ENCODE results near the gene C6orf62. TPM values are rescaled to one million over a fixed set of nuclear protein-coding genes. Genes with fewer than 3 reads are reported as not detected.

The C6orf62 gene
- total and polyA plus RNA-seq, 2 of the 4 experiments (the other 2 are of a cell fraction): 47.5 to 50.7 TPM

DNA sequence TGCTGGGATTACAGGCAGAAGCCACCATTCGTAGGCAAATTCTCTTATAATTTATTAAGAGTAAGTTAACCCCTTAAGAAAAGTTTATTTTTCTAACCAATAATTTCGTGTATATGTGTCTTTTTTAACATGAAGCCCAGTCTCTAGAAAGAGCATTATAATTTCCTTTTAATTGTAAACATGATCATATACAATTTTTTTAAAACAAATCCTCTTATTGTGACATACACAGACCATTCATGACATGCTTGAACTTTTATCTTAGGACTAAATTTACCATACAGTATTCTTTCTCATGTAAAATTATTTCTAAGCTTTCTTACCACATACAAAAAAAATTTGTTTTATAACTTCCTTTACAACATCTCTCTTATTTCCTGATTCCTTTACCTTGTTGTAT lies 45.3 kb downstream of the C6orf62 start:
- H3K36me3 ChIP-seq (ENCODE audit: control insufficient read depth, insufficient read depth, low read length): no peaks in the 10 kb centered on the region
- ATAC-seq (ENCODE audit: low read depth) (no peak), DNase-seq (no peak)
- ChIA-PET POLR2A (ENCODE audit: unreplicated experiment) (no interaction called here), CTCF (no interaction called here)
- H3K27ac ChIP-seq (ENCODE audit: insufficient read depth, low read length): no peak overlapping the region
- no TSS peak for BruUV-seq (replicated peaks)
- H4K8ac ChIP-seq (ENCODE audit: low read depth in 2 of 2, low read length in 2 of 2): no peak overlapping the region
- H2AFZ ChIP-seq (replicated peaks; ENCODE audit: low read length, poor library complexity): no peak overlapping the region
- H4K5ac ChIP-seq (ENCODE audit: low read depth, low read length): no peak overlapping the region
- no peak overlapping the region for H2AK5ac ChIP-seq (ENCODE audit: low read depth, low read length)
- WGBS, 2 experiments (ENCODE audit: extremely low coverage in 2 of 2, insufficient read length in 1 of 2): no CpG with 5 or more reads among the region's 2 CpGs
- no peak overlapping the region for H3K9ac ChIP-seq (ENCODE audit: low read depth, low read length)
- H2BK120ac ChIP-seq (ENCODE audit: low read depth, low read length): no peak overlapping the region
- no peaks in the 10 kb centered on the region for H4K20me1 ChIP-seq (ENCODE audit: insufficient read depth, low read length)
- H2AK9ac ChIP-seq (replicated peaks; ENCODE audit: low read depth, low read length, poor library complexity): no peak overlapping the region
- no peak overlapping the region for H4K91ac ChIP-seq (ENCODE audit: insufficient read depth, low read depth, low read length)
- in situ Hi-C loops (cut with MboI; ENCODE audit: low sequenced_read_pairs): no loop called here
- TF ChIP-seq FOS (IDR thresholded peaks at IDR 0.05; ENCODE audit: low read depth, low read length): no peak
- no peak for TF ChIP-seq BHLHE40 (IDR thresholded peaks at IDR 0.05; ENCODE audit: low read depth, low read length)
- TF ChIP-seq, protein P1, sequence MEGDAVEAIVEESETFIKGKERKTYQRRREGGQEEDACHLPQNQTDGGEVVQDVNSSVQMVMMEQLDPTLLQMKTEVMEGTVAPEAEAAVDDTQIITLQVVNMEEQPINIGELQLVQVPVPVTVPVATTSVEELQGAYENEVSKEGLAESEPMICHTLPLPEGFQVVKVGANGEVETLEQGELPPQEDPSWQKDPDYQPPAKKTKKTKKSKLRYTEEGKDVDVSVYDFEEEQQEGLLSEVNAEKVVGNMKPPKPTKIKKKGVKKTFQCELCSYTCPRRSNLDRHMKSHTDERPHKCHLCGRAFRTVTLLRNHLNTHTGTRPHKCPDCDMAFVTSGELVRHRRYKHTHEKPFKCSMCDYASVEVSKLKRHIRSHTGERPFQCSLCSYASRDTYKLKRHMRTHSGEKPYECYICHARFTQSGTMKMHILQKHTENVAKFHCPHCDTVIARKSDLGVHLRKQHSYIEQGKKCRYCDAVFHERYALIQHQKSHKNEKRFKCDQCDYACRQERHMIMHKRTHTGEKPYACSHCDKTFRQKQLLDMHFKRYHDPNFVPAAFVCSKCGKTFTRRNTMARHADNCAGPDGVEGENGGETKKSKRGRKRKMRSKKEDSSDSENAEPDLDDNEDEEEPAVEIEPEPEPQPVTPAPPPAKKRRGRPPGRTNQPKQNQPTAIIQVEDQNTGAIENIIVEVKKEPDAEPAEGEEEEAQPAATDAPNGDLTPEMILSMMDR (conservative IDR thresholded peaks at IDR 0.05; ENCODE audit: low read depth, low read length): no peak
- TF ChIP-seq RCOR1 (IDR thresholded peaks at IDR 0.05; ENCODE audit: insufficient replicate concordance, low read length): no peak
- TF ChIP-seq CEBPB (IDR thresholded peaks at IDR 0.05; ENCODE audit: low read depth, low read length): no peak
- TF ChIP-seq NFE2L2 (IDR thresholded peaks at IDR 0.05; ENCODE audit: low read depth, low read length): no peak
- no peak for TF ChIP-seq RAD21 (IDR thresholded peaks at IDR 0.05; ENCODE audit: low read length)
- no peak for TF ChIP-seq MAFK (IDR thresholded peaks at IDR 0.05; ENCODE audit: low read depth, low read length)
- TF ChIP-seq, protein P2, sequence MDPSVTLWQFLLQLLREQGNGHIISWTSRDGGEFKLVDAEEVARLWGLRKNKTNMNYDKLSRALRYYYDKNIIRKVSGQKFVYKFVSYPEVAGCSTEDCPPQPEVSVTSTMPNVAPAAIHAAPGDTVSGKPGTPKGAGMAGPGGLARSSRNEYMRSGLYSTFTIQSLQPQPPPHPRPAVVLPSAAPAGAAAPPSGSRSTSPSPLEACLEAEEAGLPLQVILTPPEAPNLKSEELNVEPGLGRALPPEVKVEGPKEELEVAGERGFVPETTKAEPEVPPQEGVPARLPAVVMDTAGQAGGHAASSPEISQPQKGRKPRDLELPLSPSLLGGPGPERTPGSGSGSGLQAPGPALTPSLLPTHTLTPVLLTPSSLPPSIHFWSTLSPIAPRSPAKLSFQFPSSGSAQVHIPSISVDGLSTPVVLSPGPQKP (IDR thresholded peaks at IDR 0.05; ENCODE audit: borderline replicate concordance, low read depth, low read length): no peak
- no peak for TF ChIP-seq RFX5 (IDR thresholded peaks at IDR 0.05; ENCODE audit: low read depth, low read length)
- no peak for TF ChIP-seq MAZ (IDR thresholded peaks at IDR 0.05; ENCODE audit: borderline replicate concordance, low read depth, low read length)
- TF ChIP-seq, protein P3, sequence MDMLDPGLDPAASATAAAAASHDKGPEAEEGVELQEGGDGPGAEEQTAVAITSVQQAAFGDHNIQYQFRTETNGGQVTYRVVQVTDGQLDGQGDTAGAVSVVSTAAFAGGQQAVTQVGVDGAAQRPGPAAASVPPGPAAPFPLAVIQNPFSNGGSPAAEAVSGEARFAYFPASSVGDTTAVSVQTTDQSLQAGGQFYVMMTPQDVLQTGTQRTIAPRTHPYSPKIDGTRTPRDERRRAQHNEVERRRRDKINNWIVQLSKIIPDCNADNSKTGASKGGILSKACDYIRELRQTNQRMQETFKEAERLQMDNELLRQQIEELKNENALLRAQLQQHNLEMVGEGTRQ (IDR thresholded peaks at IDR 0.05; ENCODE audit: low read depth, low read length): no peak
- TF ChIP-seq SMC3 (IDR thresholded peaks at IDR 0.05; ENCODE audit: low read depth, low read length): no peak
- TF ChIP-seq MXI1 (IDR thresholded peaks at IDR 0.05; ENCODE audit: borderline replicate concordance, low read depth, low read length): no peak
- TF ChIP-seq POLR2A (IDR thresholded peaks at IDR 0.05; ENCODE audit: low read depth, low read length): no peak
- TF ChIP-seq CHD1 (IDR thresholded peaks at IDR 0.05; ENCODE audit: low read depth, low read length): no peak
- H2BK15ac ChIP-seq (ENCODE audit: low read depth, low read length): no peak overlapping the region
- no peak overlapping the region for H3K56ac ChIP-seq (ENCODE audit: extremely low read depth, insufficient read depth, low read length)
- H3K27me3 ChIP-seq (ENCODE audit: control insufficient read depth, insufficient read depth, low read length): no peaks in the 10 kb centered on the region
- intact Hi-C loops (cut with micrococcal nuclease): no loop called here
- H3K23ac ChIP-seq (ENCODE audit: low read depth, low read length): no peak overlapping the region
- no peak overlapping the region for H3K4me2 ChIP-seq (ENCODE audit: low read depth, low read length)
- H3K79me1 ChIP-seq (ENCODE audit: low read depth in 1 of 2, low read length in 2 of 2): peaks cover 2% of the 10 kb centered on the region in 2 experiments; a peak in 2 of 4 replicates
- dilution Hi-C loops (cut with HindIII; ENCODE audit: low sequenced_read_pairs, unreplicated experiment): no loop called here
- no peaks in the 10 kb centered on the region for H3K4me1 ChIP-seq (ENCODE audit: control insufficient read depth, insufficient read depth, low read length)
- no peaks in the 10 kb centered on the region for H3K9me1 ChIP-seq (ENCODE audit: insufficient read depth, low read length)
- H2BK5ac ChIP-seq (ENCODE audit: low read depth, low read length, poor library complexity, severe bottlenecking): no peak overlapping the region
- no peak overlapping the region for H3K4me3 ChIP-seq (ENCODE audit: insufficient read depth, low read depth, low read length)
- H2BK20ac ChIP-seq (ENCODE audit: low read depth, low read length): no peak overlapping the region
- no peak overlapping the region for H3K4ac ChIP-seq (ENCODE audit: low read depth, low read length)
- no peak overlapping the region for H3K18ac ChIP-seq (ENCODE audit: low read depth, low read length)
- H3K9me3 ChIP-seq (ENCODE audit: control insufficient read depth, insufficient read depth, low read length): peaks cover 9% of the 10 kb centered on the region
- no peak overlapping the region for H3K14ac ChIP-seq (replicated peaks; ENCODE audit: low read depth, low read length)

Data from IMR-90 (cell line).